ENCODE results near the gene C1QTNF8. TPM values are rescaled to one million over a fixed set of nuclear protein-coding genes. Genes with fewer than 3 reads are reported as not detected.

C1QTNF8 gene
- total and polyA plus RNA-seq, 2 of the 13 experiments (the other 11 are each of a cell fraction or from before 2014, with no cell fraction given) = 0.09 TPM; not detected in 1

DNA sequence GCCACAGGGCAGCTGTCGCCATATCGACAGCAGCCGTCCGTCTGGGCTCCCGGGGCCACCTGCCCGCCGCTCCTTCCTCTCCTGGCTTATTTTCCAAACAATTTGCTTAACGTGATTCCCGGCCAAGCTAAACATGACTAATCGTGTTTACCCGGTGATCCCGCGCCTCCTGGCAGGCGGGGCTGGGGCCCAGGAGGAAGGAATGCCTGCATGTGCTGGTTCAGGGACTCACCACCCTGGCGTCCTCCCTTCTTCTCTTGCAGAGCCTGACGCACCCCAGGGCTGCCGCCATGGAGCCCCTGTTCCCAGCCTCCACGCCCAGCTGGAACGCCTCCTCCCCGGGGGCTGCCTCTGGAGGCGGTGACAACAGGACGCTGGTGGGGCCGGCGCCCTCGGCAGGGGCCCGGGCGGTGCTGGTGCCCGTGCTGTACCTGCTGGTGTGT lies 17.4 kb downstream of the C1QTNF8 start (continued):
- TF ChIP-seq ZNF776 (CRISPR knock-in tag; IDR thresholded peaks at IDR 0.05) (no peak), MED1 (CRISPR knock-in tag; IDR thresholded peaks at IDR 0.05) (peak; percentile 97), TOPORS (CRISPR knock-in tag; IDR thresholded peaks at IDR 0.05) (no peak), AKAP8 (CRISPR knock-in tag; IDR thresholded peaks at IDR 0.05) (peak; percentile 42; the same call in 1 of the 2 replicates), DMAP1 (CRISPR knock-in tag; IDR thresholded peaks at IDR 0.05) (peak; percentile 42; the same call in 1 of the 2 replicates), THAP11 (CRISPR knock-in tag; IDR thresholded peaks at IDR 0.05) (peak; percentile 74), EED (CRISPR knock-in tag; IDR thresholded peaks at IDR 0.05) (peak; percentile 23; the same call in 1 of the 2 replicates), MED13 (CRISPR knock-in tag; IDR thresholded peaks at IDR 0.05) (peak; percentile 46; the same call in 1 of the 2 replicates), POLR2A (IDR thresholded peaks at IDR 0.05; ENCODE audit: insufficient read depth in 1 of 2, low read depth in 2 of 2, low read length in 2 of 2) (no peak), CBFB (CRISPR knock-in tag; IDR thresholded peaks at IDR 0.05) (no peak; the same call in 1 of the 2 replicates), SRSF4 (IDR thresholded peaks at IDR 0.05; ENCODE audit: low read depth, low read length, poor library complexity, severe bottlenecking) (no peak), MIER3 (CRISPR knock-in tag; IDR thresholded peaks at IDR 0.05; ENCODE audit: borderline replicate concordance) (peak; percentile 96), TGIF2 (CRISPR knock-in tag; IDR thresholded peaks at IDR 0.05) (peak; percentile 75; the same call in 1 of the 2 replicates), GATAD1 (CRISPR knock-in tag; IDR thresholded peaks at IDR 0.05) (peak; percentile 61), NFE2 (CRISPR knock-in tag; IDR thresholded peaks at IDR 0.05) (no peak), ZNF263 (CRISPR knock-in tag; IDR thresholded peaks at IDR 0.05) (peak; percentile 94), NFYB (CRISPR knock-in tag; IDR thresholded peaks at IDR 0.05) (no peak), ZNF557 (CRISPR knock-in tag; IDR thresholded peaks at IDR 0.05) (0 out of 2 replicates have a peak, but pooled peaks have one; percentile 51), KAT7 (CRISPR knock-in tag; IDR thresholded peaks at IDR 0.05; ENCODE audit: borderline replicate concordance) (peak; percentile 79; the same call in 1 of the 2 replicates), FLYWCH1 (CRISPR knock-in tag; IDR thresholded peaks at IDR 0.05) (no peak), GABPA (IDR thresholded peaks at IDR 0.05; ENCODE audit: low read depth, low read length) (no peak), GABPA (CRISPR knock-in tag; IDR thresholded peaks at IDR 0.05; ENCODE audit: low read depth) (peak; percentile 62)
- TF ChIP-seq, protein P1, sequence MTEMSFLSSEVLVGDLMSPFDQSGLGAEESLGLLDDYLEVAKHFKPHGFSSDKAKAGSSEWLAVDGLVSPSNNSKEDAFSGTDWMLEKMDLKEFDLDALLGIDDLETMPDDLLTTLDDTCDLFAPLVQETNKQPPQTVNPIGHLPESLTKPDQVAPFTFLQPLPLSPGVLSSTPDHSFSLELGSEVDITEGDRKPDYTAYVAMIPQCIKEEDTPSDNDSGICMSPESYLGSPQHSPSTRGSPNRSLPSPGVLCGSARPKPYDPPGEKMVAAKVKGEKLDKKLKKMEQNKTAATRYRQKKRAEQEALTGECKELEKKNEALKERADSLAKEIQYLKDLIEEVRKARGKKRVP (CRISPR knock-in tag; IDR thresholded peaks at IDR 0.05) = peak in 1 of 2 experiments; percentile 66; a peak in 2 of 4 replicates
- TF ChIP-seq, protein P2, sequence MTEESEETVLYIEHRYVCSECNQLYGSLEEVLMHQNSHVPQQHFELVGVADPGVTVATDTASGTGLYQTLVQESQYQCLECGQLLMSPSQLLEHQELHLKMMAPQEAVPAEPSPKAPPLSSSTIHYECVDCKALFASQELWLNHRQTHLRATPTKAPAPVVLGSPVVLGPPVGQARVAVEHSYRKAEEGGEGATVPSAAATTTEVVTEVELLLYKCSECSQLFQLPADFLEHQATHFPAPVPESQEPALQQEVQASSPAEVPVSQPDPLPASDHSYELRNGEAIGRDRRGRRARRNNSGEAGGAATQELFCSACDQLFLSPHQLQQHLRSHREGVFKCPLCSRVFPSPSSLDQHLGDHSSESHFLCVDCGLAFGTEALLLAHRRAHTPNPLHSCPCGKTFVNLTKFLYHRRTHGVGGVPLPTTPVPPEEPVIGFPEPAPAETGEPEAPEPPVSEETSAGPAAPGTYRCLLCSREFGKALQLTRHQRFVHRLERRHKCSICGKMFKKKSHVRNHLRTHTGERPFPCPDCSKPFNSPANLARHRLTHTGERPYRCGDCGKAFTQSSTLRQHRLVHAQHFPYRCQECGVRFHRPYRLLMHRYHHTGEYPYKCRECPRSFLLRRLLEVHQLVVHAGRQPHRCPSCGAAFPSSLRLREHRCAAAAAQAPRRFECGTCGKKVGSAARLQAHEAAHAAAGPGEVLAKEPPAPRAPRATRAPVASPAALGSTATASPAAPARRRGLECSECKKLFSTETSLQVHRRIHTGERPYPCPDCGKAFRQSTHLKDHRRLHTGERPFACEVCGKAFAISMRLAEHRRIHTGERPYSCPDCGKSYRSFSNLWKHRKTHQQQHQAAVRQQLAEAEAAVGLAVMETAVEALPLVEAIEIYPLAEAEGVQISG (CRISPR knock-in tag; IDR thresholded peaks at IDR 0.05) = peak; percentile 81
- TF ChIP-seq, protein P3, sequence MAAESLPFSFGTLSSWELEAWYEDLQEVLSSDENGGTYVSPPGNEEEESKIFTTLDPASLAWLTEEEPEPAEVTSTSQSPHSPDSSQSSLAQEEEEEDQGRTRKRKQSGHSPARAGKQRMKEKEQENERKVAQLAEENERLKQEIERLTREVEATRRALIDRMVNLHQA (CRISPR knock-in tag; IDR thresholded peaks at IDR 0.05) = no peak
- TF ChIP-seq, protein P4, sequence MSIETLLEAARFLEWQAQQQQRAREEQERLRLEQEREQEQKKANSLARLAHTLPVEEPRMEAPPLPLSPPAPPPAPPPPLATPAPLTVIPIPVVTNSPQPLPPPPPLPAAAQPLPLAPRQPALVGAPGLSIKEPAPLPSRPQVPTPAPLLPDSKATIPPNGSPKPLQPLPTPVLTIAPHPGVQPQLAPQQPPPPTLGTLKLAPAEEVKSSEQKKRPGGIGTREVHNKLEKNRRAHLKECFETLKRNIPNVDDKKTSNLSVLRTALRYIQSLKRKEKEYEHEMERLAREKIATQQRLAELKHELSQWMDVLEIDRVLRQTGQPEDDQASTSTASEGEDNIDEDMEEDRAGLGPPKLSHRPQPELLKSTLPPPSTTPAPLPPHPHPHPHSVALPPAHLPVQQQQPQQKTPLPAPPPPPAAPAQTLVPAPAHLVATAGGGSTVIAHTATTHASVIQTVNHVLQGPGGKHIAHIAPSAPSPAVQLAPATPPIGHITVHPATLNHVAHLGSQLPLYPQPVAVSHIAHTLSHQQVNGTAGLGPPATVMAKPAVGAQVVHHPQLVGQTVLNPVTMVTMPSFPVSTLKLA (IDR thresholded peaks at IDR 0.05) = peak; percentile 43
- TF ChIP-seq, protein P5, sequence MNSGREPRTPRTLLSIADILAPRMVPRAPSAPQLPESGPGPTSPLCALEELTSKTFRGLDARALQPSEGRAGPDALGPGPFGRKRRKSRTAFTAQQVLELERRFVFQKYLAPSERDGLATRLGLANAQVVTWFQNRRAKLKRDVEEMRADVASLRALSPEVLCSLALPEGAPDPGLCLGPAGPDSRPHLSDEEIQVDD (CRISPR knock-in tag; IDR thresholded peaks at IDR 0.05; ENCODE audit: borderline replicate concordance) = peak; percentile 64; the same call in 1 of the 2 replicates
- TF ChIP-seq, protein P6, sequence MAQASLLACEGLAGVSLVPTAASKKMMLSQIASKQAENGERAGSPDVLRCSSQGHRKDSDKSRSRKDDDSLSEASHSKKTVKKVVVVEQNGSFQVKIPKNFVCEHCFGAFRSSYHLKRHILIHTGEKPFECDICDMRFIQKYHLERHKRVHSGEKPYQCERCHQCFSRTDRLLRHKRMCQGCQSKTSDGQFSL (CRISPR knock-in tag; IDR thresholded peaks at IDR 0.05) = 0 out of 2 replicates have a peak, but pooled peaks have one; percentile 19
